Adrenal gland (tissue), 12 donors: Measurements from ENCODE around the gene VSX2. TPM values are rescaled to one million over a fixed set of nuclear protein-coding genes. Genes with fewer than 3 reads are reported as not detected.
A peak's percentile ranks its signal among the peaks of the same experiment; 100 is the strongest.

Source experiments
- DNase-seq, 7 donors: peaks; one replicate each; pipeline ENCODE4 v3.0.0-alpha.2; 2019 to 2020
- H3K27ac ChIP-seq, 5 donors: fragments of 200-600 bp; sonication (generic) in 4 of 5; 1 replicate in 3 of 5; 2 replicates in 2 of 5; pipeline versions ENCODE4 v1.5.1 to v1.8.0; 2016 to 2020; ENCODE audit warnings: mild to moderate bottlenecking in 1 of 5
- H3K27me3 ChIP-seq: fragments of 200-600 bp; 2 replicates; pipeline ENCODE4 v1.8.0; 2021
- H3K36me3 ChIP-seq, 2 donors: fragments of 200-600 bp; replicated peaks in 1 of 2; 1 replicate in 1 of 2; 2 replicates in 1 of 2; pipeline versions ENCODE4 v1.5.1 to v1.8.0; 2018 to 2022
- H3K4me1 ChIP-seq, 2 donors: fragments of 200-600 bp; replicated peaks in 1 of 2; 1 replicate in 1 of 2; 2 replicates in 1 of 2; pipeline versions ENCODE4 v1.5.1 to v1.8.0; 2018 to 2021
- H3K4me3 ChIP-seq, 4 donors: fragments of 200-600 bp; sonication (generic) in 3 of 4; one replicate each; pipeline ENCODE4 v1.5.1; 2016 to 2018
- H3K9me3 ChIP-seq, 3 donors: fragments of 200-600 bp; sonication (generic) in 1 of 3; replicated peaks in 1 of 3; 1 replicate in 2 of 3; 2 replicates in 1 of 3; pipeline versions ENCODE4 v1.5.1 to v1.8.0; 2016 to 2021
- POLR2A ChIP-seq, 2 donors: fragments of 450-650 bp; IDR thresholded peaks; one replicate each; pipeline ENCODE4 v1.6.1; 2017; ENCODE audit warnings: antibody characterized with exemption in 2 of 2, mild to moderate bottlenecking in 2 of 2, moderate library complexity in 1 of 2
- WGBS, 4 donors: extraction: QIAGEN DNeasy Blood & Tissue Kit in 2 of 4; methylation state at CpG; one replicate each; pipeline versions ENCODE4 v1.1.5 to v1.1.7; 2013 to 2017; 5-methylcytosine and 5-hydroxymethylcytosine counted together
- intact Hi-C, 2 donors: fragments of 100-400 bp; cut with DNase I; formaldehyde crosslinking; loops; one replicate each; pipeline versions ENCODE4 v1.14.1 to v1.15.0; 2022 to 2023
- polyA plus RNA-seq, 3 donors: library from polyadenylated mRNA; stranded (reverse); fragments of 200-250 nt in 2 of 3; fragments of 350-450 nt in 1 of 3; fragmentation: Illumina TruSeq in 1 of 3; extraction: RNeasy Lipid Tissue Mini Kit (QIAGEN cat#74804) in 1 of 3; gene quantifications; one replicate each; pipeline ENCODE4 v1.2.3, GENCODE V29; 2013 to 2014
- total RNA-seq, 9 donors: library from RNA; depleted of rRNA in 4 of 9; stranded (reverse); fragments of >200 nt in 4 of 9; fragments of 120-200 nt in 1 of 9; fragmentation: NEBNext Ultra II Directional in 1 of 9; extraction: Animal tissue kit (Norgen Biotek cat#: 25700) in 1 of 9; gene quantifications; one replicate each; pipeline versions ENCODE4 v1.1.0 to v1.2.4, GENCODE V29; 2013 to 2023
- TF ChIP-seq, protein P1 (sequence below), 6 experiments: fragments of 450-650 bp in 4 of 6; fragments of 200-600 bp in 2 of 6; sonication (generic) in 1 of 6; IDR thresholded peaks; 1 replicate in 5 of 6; 2 replicates in 1 of 6; pipeline versions ENCODE4 v1.5.1 to v1.8.0; 2016 to 2021; ENCODE audit warnings: antibody characterized with exemption in 6 of 6, mild to moderate bottlenecking in 2 of 6, moderate library complexity in 1 of 6
- donor health status: healthy with polysubstance abuse.
- donor health status: Bipolar disorder and iron deficiency.
- donor health status: DM: yes; HTN: yes; CAD: no.
- donor health status: DM: no; HTN: no; CAD: no.
- donor health status: DM: no; HTN: no; CAD: no.
- donor health status: DM: yes; HTN: yes; CAD: no.

The VSX2 gene
- total and polyA plus RNA-seq, 12 donors: not detected

DNA sequence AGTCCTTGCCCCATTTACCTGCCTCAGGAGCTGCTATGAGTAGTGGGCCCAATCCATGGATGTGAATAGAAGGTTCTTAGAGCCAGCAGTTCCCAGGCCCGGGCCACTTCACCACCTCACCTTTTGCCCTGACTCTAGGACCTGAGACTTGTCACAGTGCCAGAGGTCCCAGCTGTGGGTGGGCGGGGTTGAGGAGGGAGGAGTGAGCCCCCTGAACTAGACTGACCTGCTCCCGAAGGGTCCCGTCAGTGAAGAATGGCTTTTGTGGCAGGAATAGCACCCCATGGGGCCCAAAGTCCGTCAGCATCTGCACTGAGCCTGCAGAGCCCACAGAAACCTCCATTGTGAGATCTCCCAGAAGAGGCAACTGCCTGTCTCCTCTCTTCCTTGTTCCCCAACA is 50.6 kb downstream of the VSX2 start:
- Histone ChIP-seq H3K27ac (no peak overlapping the region), H3K36me3 (peaks cover 0 to 92% of the 10 kb centered on the region in 2 donors), H3K27me3 (no peaks in the 10 kb centered on the region), H3K4me3 (no peak overlapping the region), H3K4me1 (no peaks in the 10 kb centered on the region), H3K9me3 (no peaks in the 10 kb centered on the region)
- DNase-seq: no peak
- TF ChIP-seq, protein P1, sequence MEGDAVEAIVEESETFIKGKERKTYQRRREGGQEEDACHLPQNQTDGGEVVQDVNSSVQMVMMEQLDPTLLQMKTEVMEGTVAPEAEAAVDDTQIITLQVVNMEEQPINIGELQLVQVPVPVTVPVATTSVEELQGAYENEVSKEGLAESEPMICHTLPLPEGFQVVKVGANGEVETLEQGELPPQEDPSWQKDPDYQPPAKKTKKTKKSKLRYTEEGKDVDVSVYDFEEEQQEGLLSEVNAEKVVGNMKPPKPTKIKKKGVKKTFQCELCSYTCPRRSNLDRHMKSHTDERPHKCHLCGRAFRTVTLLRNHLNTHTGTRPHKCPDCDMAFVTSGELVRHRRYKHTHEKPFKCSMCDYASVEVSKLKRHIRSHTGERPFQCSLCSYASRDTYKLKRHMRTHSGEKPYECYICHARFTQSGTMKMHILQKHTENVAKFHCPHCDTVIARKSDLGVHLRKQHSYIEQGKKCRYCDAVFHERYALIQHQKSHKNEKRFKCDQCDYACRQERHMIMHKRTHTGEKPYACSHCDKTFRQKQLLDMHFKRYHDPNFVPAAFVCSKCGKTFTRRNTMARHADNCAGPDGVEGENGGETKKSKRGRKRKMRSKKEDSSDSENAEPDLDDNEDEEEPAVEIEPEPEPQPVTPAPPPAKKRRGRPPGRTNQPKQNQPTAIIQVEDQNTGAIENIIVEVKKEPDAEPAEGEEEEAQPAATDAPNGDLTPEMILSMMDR (IDR thresholded peaks at IDR 0.05): no peak
- no peak for TF ChIP-seq POLR2A (IDR thresholded peaks at IDR 0.05)
- 79 to 93% (median 84%) methylated on average over 2 to 5 of the region's 5 CpGs for WGBS, 4 donors
- intact Hi-C loops: no loop called here

DNA sequence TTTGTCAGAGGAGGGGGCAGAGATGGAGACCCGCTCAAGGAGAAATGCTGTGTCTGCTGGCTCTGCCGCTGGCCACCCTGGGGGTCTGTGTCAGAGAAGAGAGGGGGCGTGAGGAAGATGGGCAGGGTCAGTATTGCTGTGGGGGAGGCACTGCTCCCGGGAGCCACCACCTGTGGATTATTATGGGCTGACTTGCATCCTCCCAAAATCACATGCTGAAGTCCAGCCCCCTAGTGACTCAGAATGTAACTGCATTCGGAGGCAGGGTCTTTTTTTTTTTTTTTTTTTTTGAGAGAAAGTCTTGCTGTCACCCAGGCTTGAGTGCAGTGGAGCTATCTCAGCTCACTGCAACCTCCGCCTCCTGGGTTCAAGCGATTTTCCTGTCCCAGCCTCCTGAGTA is 51.2 kb downstream of the VSX2 start:
- DNase-seq: no peak
- peaks cover 0 to 92% of the 10 kb centered on the region in 2 donors for H3K36me3 ChIP-seq
- 76 to 83% (median 77%) methylated on average over 7 of the region's 7 CpGs for WGBS, 4 donors
- no peaks in the 10 kb centered on the region for H3K27me3 ChIP-seq
- H3K27ac ChIP-seq: no peak overlapping the region
- TF ChIP-seq POLR2A (IDR thresholded peaks at IDR 0.05): no peak
- TF ChIP-seq, protein P1 (IDR thresholded peaks at IDR 0.05): peak in 3 of 6 experiments; percentile 18 to 28 (median 18)
- intact Hi-C loops: no loop called here
- H3K4me1 ChIP-seq: no peaks in the 10 kb centered on the region
- no peak overlapping the region for H3K4me3 ChIP-seq
- no peaks in the 10 kb centered on the region for H3K9me3 ChIP-seq

DNA sequence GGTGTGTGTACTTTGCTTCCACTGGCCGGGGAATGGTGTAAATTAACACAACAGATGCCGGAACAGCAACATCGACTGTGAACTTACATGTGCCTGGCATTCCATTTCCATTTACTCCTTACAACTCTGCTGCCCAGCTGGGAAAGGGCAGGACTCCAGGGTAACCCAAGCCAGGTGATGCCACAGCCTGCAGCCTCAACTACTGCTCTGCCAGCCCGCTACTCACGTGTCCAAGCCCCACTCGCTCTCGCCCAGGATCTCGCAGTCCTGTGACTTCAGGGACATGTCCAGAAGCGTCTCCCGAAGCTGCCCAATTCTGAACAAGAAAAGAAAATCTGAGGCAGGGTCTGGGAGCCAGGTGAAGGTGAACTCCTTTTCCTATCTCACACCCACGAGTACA is 52.8 kb downstream of the VSX2 start:
- Histone ChIP-seq H3K27me3 (no peaks in the 10 kb centered on the region), H3K36me3 (peaks cover 0 to 91% of the 10 kb centered on the region in 2 donors), H3K27ac (no peak overlapping the region), H3K4me1 (no peaks in the 10 kb centered on the region), H3K4me3 (no peak overlapping the region), H3K9me3 (no peaks in the 10 kb centered on the region)
- TF ChIP-seq, protein P1 (IDR thresholded peaks at IDR 0.05): no peak
- TF ChIP-seq POLR2A (IDR thresholded peaks at IDR 0.05): no peak
- 84 to 94% (median 89%) methylated on average over 9 to 11 of the region's 11 CpGs for WGBS, 4 donors
- intact Hi-C loops: no loop called here
- DNase-seq: no peak

GRCh38 chr14:74293606-74294005 is 54.4 kb downstream of the VSX2 start:
- H3K27me3 ChIP-seq: no peaks in the 10 kb centered on the region
- DNase-seq: no peak
- 87 to 100% (median 93%) methylated on average over 2 of the region's 2 CpGs for WGBS, 4 donors
- intact Hi-C loops: no loop called here
- H3K27ac ChIP-seq: no peak overlapping the region
- H3K4me1 ChIP-seq: peaks cover under 1 to 3% of the 10 kb centered on the region in 2 donors
- H3K36me3 ChIP-seq: peaks cover 0 to 91% of the 10 kb centered on the region in 2 donors
- no peak overlapping the region for H3K4me3 ChIP-seq
- no peak for TF ChIP-seq POLR2A (IDR thresholded peaks at IDR 0.05)
- H3K9me3 ChIP-seq: no peaks in the 10 kb centered on the region

- DNase-seq: no peak
- peaks cover 11 to 15% of the 10 kb centered on the region in 2 donors for H3K4me1 ChIP-seq
- H3K27ac ChIP-seq: no peak overlapping the region
- WGBS, 4 donors: 82 to 91% (median 87%) methylated on average over 9 of the region's 9 CpGs
- H3K36me3 ChIP-seq: peaks cover 0 to 68% of the 10 kb centered on the region in 2 donors
- no peaks in the 10 kb centered on the region for H3K27me3 ChIP-seq
- no peaks in the 10 kb centered on the region for H3K9me3 ChIP-seq
- no peak overlapping the region for H3K4me3 ChIP-seq
- TF ChIP-seq, protein P1 (IDR thresholded peaks at IDR 0.05): no peak
- TF ChIP-seq POLR2A (IDR thresholded peaks at IDR 0.05): no peak
- intact Hi-C loops: no loop called here
Observed at GRCh38 chr14:74296037-74296467, 56.8 kb downstream of the VSX2 start.
